ENCODE data around the gene DCLK1.
"Not testable (repeated sequence)": the region's sequence is repeated elsewhere in the genome, so short reads cannot be mapped to it uniquely, and the experiment has no call there.

The DCLK1 gene

DNA sequence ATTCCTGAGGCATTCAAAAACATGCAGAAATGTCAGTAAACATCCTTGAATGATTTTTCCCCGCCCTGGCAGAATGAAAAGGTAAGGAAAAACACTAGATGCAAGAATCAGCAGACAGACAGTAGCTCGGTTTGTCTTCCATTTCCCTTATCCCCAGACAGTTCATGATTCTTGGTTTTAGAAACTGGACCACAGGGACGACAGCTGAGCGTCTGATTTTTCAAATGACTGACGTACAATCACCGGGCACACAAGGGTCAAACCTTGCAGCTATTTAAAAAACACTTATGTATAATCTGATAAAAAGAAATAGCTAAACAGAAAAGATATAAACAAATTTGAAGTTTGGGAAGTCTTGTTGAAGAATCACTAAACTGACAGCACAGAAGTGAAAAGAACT lies 47.1 kb downstream of the DCLK1 start:
- Mint-ChIP-seq H3K36me3 (no peaks in the 10 kb centered on the region), H3K27me3 (peaks cover 2% of the 10 kb centered on the region), H3K4me1 (ENCODE audit: low read depth) (no peaks in the 10 kb centered on the region), H3K9me3 (ENCODE audit: low read depth) (peaks cover 4% of the 10 kb centered on the region), H3K4me3 (no peak overlapping the region), H3K27ac (no peak overlapping the region)

GRCh38 chr13:36082806-36083205 lies 48.4 kb downstream of the DCLK1 start:
- no peaks in the 10 kb centered on the region for H3K4me1 Mint-ChIP-seq (ENCODE audit: low read depth)
- H3K9me3 Mint-ChIP-seq (ENCODE audit: low read depth) = peaks cover 4% of the 10 kb centered on the region

DNA sequence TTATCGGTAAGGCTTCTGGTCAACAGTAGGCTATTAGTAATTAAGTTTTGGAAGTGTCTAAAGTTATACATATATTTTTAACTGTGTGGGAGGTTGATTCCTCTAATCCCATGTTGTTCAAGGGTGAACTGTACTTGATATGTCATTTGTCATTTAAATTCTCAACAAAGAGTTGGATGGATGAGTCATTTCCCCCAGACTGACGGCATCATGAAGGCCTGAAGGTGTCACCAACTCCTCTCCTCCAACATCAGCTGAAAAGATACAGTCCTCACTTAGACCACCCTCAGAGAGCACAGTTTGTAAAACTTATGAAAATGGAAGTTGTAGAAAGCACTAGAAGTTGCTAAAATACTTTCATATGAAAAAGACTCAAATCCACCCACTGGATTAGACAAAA lies 48.8 kb downstream of the DCLK1 start:
- H3K36me3 Mint-ChIP-seq = no peaks in the 10 kb centered on the region
- H3K9me3 Mint-ChIP-seq (ENCODE audit: low read depth) = peaks cover 4% of the 10 kb centered on the region
- no peak overlapping the region for H3K4me3 Mint-ChIP-seq
- H3K27me3 Mint-ChIP-seq = peaks cover 2% of the 10 kb centered on the region
- H3K4me1 Mint-ChIP-seq (ENCODE audit: low read depth) = no peaks in the 10 kb centered on the region
- H3K27ac Mint-ChIP-seq = no peak overlapping the region

More at GRCh38 chr13:36082806-36083205, 48.4 kb downstream of the DCLK1 start:
- H3K4me3 Mint-ChIP-seq = no peak overlapping the region
- peaks cover 2% of the 10 kb centered on the region for H3K27me3 Mint-ChIP-seq
- no peaks in the 10 kb centered on the region for H3K36me3 Mint-ChIP-seq
- H3K27ac Mint-ChIP-seq = no peak overlapping the region

- no peak overlapping the region for H3K27ac Mint-ChIP-seq
These were observed 55.0 kb downstream of the DCLK1 start for GRCh38 chr13:36076211-36076610.

DNA sequence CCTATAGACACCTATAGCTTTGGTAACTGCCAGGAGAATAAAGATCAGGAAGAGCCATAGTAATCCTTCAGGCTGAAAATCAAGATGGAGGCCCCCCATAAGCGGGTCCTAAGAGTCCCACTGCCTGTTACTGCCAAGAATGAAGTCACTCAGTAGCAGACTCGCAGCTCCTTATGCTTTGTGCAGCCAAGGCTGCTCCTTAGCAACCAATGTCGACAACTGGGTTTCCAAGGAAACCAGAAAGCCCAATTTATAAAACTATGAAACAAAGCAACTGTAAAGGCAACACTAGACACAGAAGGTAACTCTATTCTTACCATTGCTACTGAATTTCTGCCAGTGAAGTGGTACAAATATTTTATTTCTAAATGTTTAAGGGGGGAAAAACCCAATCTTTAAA lies 56.5 kb downstream of the DCLK1 start:
- Mint-ChIP-seq H3K9me3 (ENCODE audit: low read depth) (no peaks in the 10 kb centered on the region), H3K4me1 (ENCODE audit: low read depth) (no peaks in the 10 kb centered on the region), H3K27me3 (no peaks in the 10 kb centered on the region), H3K36me3 (no peaks in the 10 kb centered on the region), H3K27ac (no peak overlapping the region), H3K4me3 (no peak overlapping the region)

More at GRCh38 chr13:36076211-36076610, 55.0 kb downstream of the DCLK1 start:
- Mint-ChIP-seq H3K27me3 (no peaks in the 10 kb centered on the region), H3K4me1 (ENCODE audit: low read depth) (no peaks in the 10 kb centered on the region), H3K36me3 (no peaks in the 10 kb centered on the region), H3K9me3 (ENCODE audit: low read depth) (peaks cover 4% of the 10 kb centered on the region), H3K4me3 (no peak overlapping the region)

DNA sequence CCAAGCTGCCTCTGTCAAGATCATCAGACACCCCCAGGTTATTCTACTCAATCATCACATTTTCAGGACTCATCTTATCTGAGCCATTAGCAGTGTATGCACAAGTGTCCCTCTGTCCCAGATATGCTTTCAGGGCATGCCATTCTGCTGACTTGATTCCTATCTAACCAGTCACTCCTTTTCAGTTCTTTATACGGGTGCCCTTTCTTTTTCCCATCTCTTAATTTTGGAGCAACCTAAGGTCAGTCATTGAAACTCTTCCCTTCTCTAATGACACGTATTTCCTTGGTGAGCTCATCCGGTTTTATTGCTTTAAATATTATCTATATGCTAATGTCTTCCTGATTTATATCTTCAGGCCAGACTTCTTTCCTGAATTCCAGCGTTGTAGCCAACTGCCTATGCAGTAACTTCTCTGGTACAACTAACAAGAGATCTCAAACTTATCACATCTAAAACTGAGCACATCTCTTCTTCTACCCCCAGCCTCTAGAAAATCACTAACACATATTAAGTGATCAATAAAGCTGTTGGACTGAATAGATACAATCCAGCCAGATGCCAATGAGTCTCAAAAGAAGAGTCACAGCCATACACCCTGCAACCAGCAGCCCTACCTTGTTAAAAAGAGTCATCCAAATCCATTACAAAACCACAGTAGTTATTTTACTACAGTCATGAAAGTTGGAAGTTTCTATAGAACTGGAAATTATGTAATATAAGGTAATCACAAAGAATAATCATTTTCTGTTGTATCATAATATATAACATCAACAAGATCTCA lies 58.8 kb downstream of the DCLK1 start:
- H3K9me3 Mint-ChIP-seq (ENCODE audit: low read depth) = no peaks in the 10 kb centered on the region
- H3K4me1 Mint-ChIP-seq (ENCODE audit: low read depth) = no peaks in the 10 kb centered on the region
- H3K36me3 Mint-ChIP-seq = no peaks in the 10 kb centered on the region
- no peak overlapping the region for H3K4me3 Mint-ChIP-seq
- no peaks in the 10 kb centered on the region for H3K27me3 Mint-ChIP-seq
- no peak overlapping the region for H3K27ac Mint-ChIP-seq

- not testable (repeated sequence) for H3K4me1 Mint-ChIP-seq (ENCODE audit: low read depth); H3K36me3 Mint-ChIP-seq; H3K9me3 Mint-ChIP-seq (ENCODE audit: low read depth); H3K4me3 Mint-ChIP-seq; H3K27me3 Mint-ChIP-seq; H3K27ac Mint-ChIP-seq
These were observed 60.5 kb downstream of the DCLK1 start for GRCh38 chr13:36070504-36071192.

DNA sequence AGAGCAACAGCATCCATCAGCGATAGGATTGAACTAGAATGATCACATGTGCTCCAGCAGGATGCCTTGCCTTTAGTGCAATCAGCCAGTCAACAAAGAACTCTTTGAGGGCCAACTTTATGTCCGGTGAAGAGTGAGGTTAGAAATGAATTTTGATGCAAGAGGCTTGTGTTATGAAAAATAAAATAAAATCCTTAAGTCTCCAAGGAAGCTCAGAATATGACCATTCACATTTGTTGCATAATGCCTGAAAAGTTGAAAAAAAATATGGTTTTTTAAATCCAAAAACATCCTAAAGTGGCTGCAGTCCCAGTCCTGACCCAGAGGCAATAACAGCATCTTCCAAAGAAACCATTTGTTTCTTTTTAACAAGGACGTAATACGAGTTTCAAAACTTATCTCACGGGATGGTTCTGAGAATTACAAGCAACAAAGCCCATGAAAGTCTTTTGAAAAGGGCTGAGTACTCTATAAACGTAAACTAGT lies 61.3 kb downstream of the DCLK1 start:
- no peaks in the 10 kb centered on the region for H3K4me1 Mint-ChIP-seq (ENCODE audit: low read depth)
- H3K36me3 Mint-ChIP-seq = no peaks in the 10 kb centered on the region
- H3K9me3 Mint-ChIP-seq (ENCODE audit: low read depth) = peaks cover 4% of the 10 kb centered on the region
- H3K27me3 Mint-ChIP-seq = no peaks in the 10 kb centered on the region
- H3K4me3 Mint-ChIP-seq = no peak overlapping the region
- no peak overlapping the region for H3K27ac Mint-ChIP-seq

GRCh38 chr13:36068991-36069390 lies 62.2 kb downstream of the DCLK1 start:
- H3K4me3 Mint-ChIP-seq = no peak overlapping the region
- no peaks in the 10 kb centered on the region for H3K27me3 Mint-ChIP-seq
- H3K36me3 Mint-ChIP-seq = no peaks in the 10 kb centered on the region

GRCh38 chr13:36068566-36068965 lies 62.6 kb downstream of the DCLK1 start:
- Mint-ChIP-seq H3K4me3 (no peak overlapping the region), H3K4me1 (ENCODE audit: low read depth) (no peaks in the 10 kb centered on the region), H3K36me3 (no peaks in the 10 kb centered on the region), H3K9me3 (ENCODE audit: low read depth) (peaks cover 4% of the 10 kb centered on the region), H3K27me3 (no peaks in the 10 kb centered on the region), H3K27ac (no peak overlapping the region)

More at GRCh38 chr13:36068991-36069390, 62.2 kb downstream of the DCLK1 start:
- H3K9me3 Mint-ChIP-seq (ENCODE audit: low read depth) = peaks cover 4% of the 10 kb centered on the region
- no peaks in the 10 kb centered on the region for H3K4me1 Mint-ChIP-seq (ENCODE audit: low read depth)
- no peak overlapping the region for H3K27ac Mint-ChIP-seq

DNA sequence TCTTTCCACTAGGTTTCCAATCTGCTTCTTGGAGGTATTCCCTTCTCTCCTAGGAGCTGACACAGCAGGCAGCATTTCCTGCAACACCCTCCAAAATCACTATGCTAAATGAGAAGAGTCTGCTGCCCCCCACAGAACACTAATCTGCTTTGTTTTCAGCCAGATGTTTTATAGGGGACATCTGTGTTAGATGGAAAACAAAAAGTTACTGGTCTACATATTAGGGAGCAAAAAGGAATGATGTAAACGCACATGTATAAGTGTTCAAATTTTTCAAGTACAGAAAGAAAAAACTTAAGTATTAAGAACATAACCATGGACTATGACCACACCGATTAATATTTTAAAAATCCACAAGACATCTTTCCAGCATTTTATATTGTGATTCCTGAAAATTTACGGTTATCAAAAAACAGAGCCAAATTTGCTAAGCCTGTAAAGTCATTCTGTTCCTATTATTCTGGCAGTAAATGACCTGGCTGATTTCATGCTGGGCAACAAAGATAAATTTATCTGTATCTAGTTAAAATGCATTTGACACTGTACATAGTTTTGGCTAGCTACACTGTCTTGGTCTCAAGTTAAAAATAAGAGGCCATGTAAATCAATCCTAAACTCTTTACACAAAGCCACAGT lies 63.3 kb downstream of the DCLK1 start:
- no peak overlapping the region for H3K27ac Mint-ChIP-seq
- H3K9me3 Mint-ChIP-seq (ENCODE audit: low read depth) = peaks cover 4% of the 10 kb centered on the region
- H3K4me1 Mint-ChIP-seq (ENCODE audit: low read depth) = no peaks in the 10 kb centered on the region
- H3K27me3 Mint-ChIP-seq = no peaks in the 10 kb centered on the region
- H3K4me3 Mint-ChIP-seq = no peak overlapping the region
- no peaks in the 10 kb centered on the region for H3K36me3 Mint-ChIP-seq

DNA sequence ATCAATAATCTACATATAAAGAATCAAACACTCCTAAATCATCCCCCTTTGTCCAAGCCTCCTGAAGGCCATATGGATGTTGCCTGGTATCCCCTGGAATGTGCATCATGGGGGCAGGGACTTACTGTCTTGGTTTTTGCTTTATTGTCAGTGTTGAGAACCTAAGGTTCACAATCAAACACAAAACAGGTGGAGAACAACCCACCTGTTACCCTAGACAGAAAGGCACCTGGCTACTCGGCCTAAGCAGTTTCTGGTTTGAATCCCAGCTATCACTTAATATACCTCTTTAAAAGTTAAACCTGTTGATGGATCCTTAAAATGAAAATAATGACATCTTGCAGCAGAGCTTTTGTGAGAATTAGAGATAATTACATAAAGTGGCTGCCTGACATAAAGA lies 68.9 kb downstream of the DCLK1 start:
- Mint-ChIP-seq H3K36me3 (no peaks in the 10 kb centered on the region), H3K27me3 (no peaks in the 10 kb centered on the region), H3K9me3 (ENCODE audit: low read depth) (peaks cover 13% of the 10 kb centered on the region), H3K4me1 (ENCODE audit: low read depth) (no peaks in the 10 kb centered on the region), H3K27ac (no peak overlapping the region), H3K4me3 (no peak overlapping the region)

- Mint-ChIP-seq H3K36me3 (no peaks in the 10 kb centered on the region), H3K9me3 (ENCODE audit: low read depth) (peaks cover 13% of the 10 kb centered on the region), H3K4me1 (ENCODE audit: low read depth) (no peaks in the 10 kb centered on the region), H3K27ac (no peak overlapping the region), H3K4me3 (no peak overlapping the region), H3K27me3 (no peaks in the 10 kb centered on the region)
These were observed 69.6 kb downstream of the DCLK1 start for GRCh38 chr13:36061621-36062020.

DNA sequence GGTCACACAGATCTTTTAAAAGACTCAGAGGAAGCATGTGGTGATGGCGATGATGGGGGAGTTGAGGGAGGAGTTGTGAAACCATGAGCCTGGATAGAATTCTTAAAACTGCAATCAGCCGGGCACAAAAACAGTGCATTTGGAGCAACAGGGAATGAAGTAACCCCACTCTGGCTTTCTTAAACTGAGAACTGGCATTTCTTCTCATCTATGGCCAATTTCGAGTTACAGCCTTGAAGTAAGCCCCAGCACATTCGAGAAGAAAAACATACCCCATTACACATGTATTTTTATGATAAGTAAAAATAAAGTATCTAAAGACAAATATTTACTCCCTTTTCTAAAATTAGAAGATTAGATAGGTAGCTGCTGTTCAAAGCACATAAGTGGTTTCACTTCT lies 70.1 kb downstream of the DCLK1 start:
- no peak overlapping the region for H3K27ac Mint-ChIP-seq
- no peaks in the 10 kb centered on the region for H3K36me3 Mint-ChIP-seq
- H3K4me1 Mint-ChIP-seq (ENCODE audit: low read depth) = no peaks in the 10 kb centered on the region
- H3K4me3 Mint-ChIP-seq = no peak overlapping the region
- peaks cover 9% of the 10 kb centered on the region for H3K9me3 Mint-ChIP-seq (ENCODE audit: low read depth)
- no peaks in the 10 kb centered on the region for H3K27me3 Mint-ChIP-seq

DNA sequence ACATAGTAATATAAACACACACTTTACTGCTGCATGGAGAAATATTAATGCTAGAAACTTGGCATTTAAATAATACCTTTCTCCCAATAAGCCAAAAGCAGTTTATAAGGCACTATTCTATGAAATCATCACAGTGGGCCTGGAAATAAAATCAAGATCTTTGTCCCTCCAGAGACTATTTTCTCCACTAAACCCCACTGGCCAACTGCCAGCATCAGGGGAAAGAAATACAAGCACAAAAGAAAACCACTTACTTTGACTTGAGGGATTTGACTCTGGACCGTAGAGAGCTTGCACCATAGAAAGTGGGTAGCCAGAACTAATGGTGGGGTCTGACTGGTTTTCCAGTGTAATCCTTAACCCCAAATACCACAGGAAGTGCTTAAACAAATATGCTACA lies 71.9 kb downstream of the DCLK1 start:
- Mint-ChIP-seq H3K36me3 (no peaks in the 10 kb centered on the region), H3K9me3 (ENCODE audit: low read depth) (peaks cover 9% of the 10 kb centered on the region), H3K27ac (no peak overlapping the region), H3K4me1 (ENCODE audit: low read depth) (no peaks in the 10 kb centered on the region), H3K27me3 (no peaks in the 10 kb centered on the region), H3K4me3 (no peak overlapping the region)

All from activated naive CD8-positive, alpha-beta T cell (primary cell).